Fibroblast of skin of right biceps (primary cell): ENCODE data around the gene KASH5.
"Not testable (repeated sequence)": the region's sequence is repeated elsewhere in the genome, so short reads cannot be mapped to it uniquely, and the experiment has no call there.

Experiments
- DNase-seq: peaks from one replicate; pipeline ENCODE4 v3.0.0-alpha.2; 2013

The KASH5 gene

GRCh38 chr19:49362929-49363267 lies 25.2 kb upstream of the KASH5 start:
- peak; percentile 47 for DNase-seq

- DNase-seq, result peak; percentile 99
Measured at GRCh38 chr19:49363268-49364082, 24.6 kb upstream of the KASH5 start, which contains the start of gene DKKL1. TSS of gene DKKL1 (plus strand) at chr19:49363877. CDS start at chr19:49363999, 122 bp downstream.

- no peak for DNase-seq
Measured at GRCh38 chr19:49364083-49364737, 23.8 kb upstream of the KASH5 start.

GRCh38 chr19:49366110-49366509 lies 21.9 kb upstream of the KASH5 start:
- DNase-seq, result no peak

- DNase-seq, result no peak
Measured at GRCh38 chr19:49368711-49369358, 19.2 kb upstream of the KASH5 start.

- no peak for DNase-seq
Measured at GRCh38 chr19:49371184-49371583, 16.9 kb upstream of the KASH5 start.

- not testable (repeated sequence) for DNase-seq
Measured at GRCh38 chr19:49373174-49373573, 14.9 kb upstream of the KASH5 start.

- no peak for DNase-seq
Measured at GRCh38 chr19:49374665-49375434, 13.2 kb upstream of the KASH5 start.

GRCh38 chr19:49378512-49378911 lies 9.5 kb upstream of the KASH5 start:
- DNase-seq, result no peak

- no peak for DNase-seq
Measured at GRCh38 chr19:49380391-49380790, 7.7 kb upstream of the KASH5 start.

GRCh38 chr19:49382639-49383038 lies 5.4 kb upstream of the KASH5 start:
- DNase-seq, result no peak

GRCh38 chr19:49383599-49383998 lies 4.5 kb upstream of the KASH5 start:
- DNase-seq, result no peak

- DNase-seq, result no peak
Measured at GRCh38 chr19:49389406-49389805, 1.4 kb downstream of the KASH5 start.

GRCh38 chr19:49390131-49390928 lies 2.3 kb downstream of the KASH5 start:
- no peak for DNase-seq

GRCh38 chr19:49390929-49391359 lies 2.9 kb downstream of the KASH5 start:
- DNase-seq, result no peak

GRCh38 chr19:49391581-49392399 lies 3.7 kb downstream of the KASH5 start:
- peak; percentile 66 for DNase-seq

GRCh38 chr19:49393881-49394280 lies 5.8 kb downstream of the KASH5 start:
- no peak for DNase-seq

- DNase-seq, result no peak
Measured at GRCh38 chr19:49395581-49396407, 7.7 kb downstream of the KASH5 start.

GRCh38 chr19:49396738-49397505 lies 8.9 kb downstream of the KASH5 start:
- no peak for DNase-seq
